HCT116 (cell line): ENCODE data around the gene NEK6. TPM values are rescaled to one million over a fixed set of nuclear protein-coding genes. Genes with fewer than 3 reads are reported as not detected.

Experiments used
- ATAC-seq: fragments of 200-7000 bp; cut with Tn5 transposase; 2 replicates; pipeline ENCODE4 v1.9.1; 2020; ENCODE audit warnings: mild to moderate bottlenecking, moderate library complexity
- BruUV-seq: library from RNA; stranded (reverse); fragments of 400-500 nt; replicated peaks from 2 replicates; lab custom pipeline; 2021; lab: Mats Ljungman, UMichigan
- CTCF ChIA-PET: fragments of 300-600 bp; sonication (Branson Sonifier 250); formaldehyde crosslinking; loops from one replicate; lab custom pipeline; 2021; ENCODE audit warnings: antibody characterized with exemption; lab: Charles Lee
- POLR2A ChIA-PET: fragments of 300-600, 350-600 bp; sonication (Branson Sonifier 250); formaldehyde crosslinking; loops from one replicate; lab custom pipeline; 2021; ENCODE audit warnings: antibody characterized with exemption; lab: Charles Lee
- RAD21 ChIA-PET, 2 experiments: fragments of 300-600 bp; sonication (Branson Sonifier 250); formaldehyde crosslinking; loops; one replicate each; lab custom pipeline; 2023; ENCODE audit warnings: low total read pairs in 2 of 2; ENCODE audit not compliant: uncharacterized antibody in 2 of 2, unreplicated experiment in 2 of 2, low non-redundant PET in 1 of 2; lab: Charles Lee
- DNase-seq: peaks from one replicate; pipeline ENCODE4 v3.0.0-alpha.2; 2010; ENCODE audit warnings: low read depth, low spot score
- H2AFZ ChIP-seq: fragments of 200-600 bp; shearing (Covaris generic), sonication (generic); 2 replicates; pipeline ENCODE4 v1.6.1; 2017; ENCODE audit warnings: low read depth, mixed run types, mixed read lengths, antibody characterized with exemption, low read length; ENCODE audit not compliant: poor library complexity, severe bottlenecking
- H3K27ac ChIP-seq: 2 replicates; pipeline ENCODE4 v1.5.1; 2012; ENCODE audit warnings: low read depth, low read length
- H3K27me3 ChIP-seq: fragments of 200-600 bp; sonication (generic); 2 replicates; pipeline ENCODE4 v1.6.1; 2016; ENCODE audit warnings: mixed run types, low read length, mixed read lengths; ENCODE audit not compliant: insufficient read depth
- H3K36me3 ChIP-seq, 2 experiments: fragments of 200-500 bp in 1 of 2; fragments of 200-600 bp in 1 of 2; sonication (Bioruptor generic) in 1 of 2; sonication (generic) in 1 of 2; 2 replicates each; pipeline versions ENCODE4 v1.5.1 to v1.6.1; 2014 to 2016; ENCODE audit warnings: low read length in 2 of 2, inconsistent platforms in 1 of 2, mixed read lengths in 1 of 2, mixed run types in 1 of 2; ENCODE audit not compliant: insufficient read depth in 2 of 2, control insufficient read depth in 1 of 2
- H3K4me1 ChIP-seq, 2 experiments: fragments of 200-600 bp in 1 of 2; sonication (generic) in 1 of 2; 2 replicates each; pipeline versions ENCODE4 v1.5.1 to v1.6.1; 2012 to 2017; ENCODE audit warnings: low read length in 2 of 2, inconsistent platforms in 1 of 2, mild to moderate bottlenecking in 1 of 2, mixed read lengths in 1 of 2, mixed run types in 1 of 2, moderate library complexity in 1 of 2; ENCODE audit not compliant: insufficient read depth in 2 of 2, control insufficient read depth in 1 of 2
- H3K4me2 ChIP-seq: fragments of 200-600 bp; sonication (generic); 2 replicates; pipeline ENCODE4 v1.6.1; 2017; ENCODE audit warnings: mixed run types, low read length, mixed read lengths
- H3K4me3 ChIP-seq, 2 experiments: fragments of 200-600 bp in 1 of 2; sonication (generic) in 1 of 2; replicated peaks in 1 of 2; 2 replicates each; pipeline ENCODE4 v1.5.1; 2011 to 2016; ENCODE audit warnings: low read length in 2 of 2, control low read depth in 1 of 2, low read depth in 1 of 2, mild to moderate bottlenecking in 1 of 2, mixed read lengths in 1 of 2, mixed run types in 1 of 2
- H3K79me2 ChIP-seq: fragments of 200-600 bp; sonication (generic); 2 replicates; pipeline ENCODE4 v1.6.1; 2017; ENCODE audit warnings: mild to moderate bottlenecking, mixed run types, low read length, moderate library complexity, mixed read lengths; ENCODE audit not compliant: insufficient read depth
- H3K9ac ChIP-seq: fragments of 200-600 bp; sonication (generic); 2 replicates; pipeline ENCODE4 v1.6.1; 2016; ENCODE audit warnings: low read length, mixed read lengths
- H3K9me2 ChIP-seq: fragments of 200-600 bp; sonication (generic), shearing (Covaris generic); 2 replicates; pipeline ENCODE4 v1.6.1; 2017; ENCODE audit warnings: mixed run types, mild to moderate bottlenecking, moderate library complexity; ENCODE audit not compliant: insufficient read depth
- H3K9me3 ChIP-seq, 2 experiments: fragments of 200-500 bp in 1 of 2; fragments of 200-600 bp in 1 of 2; sonication (Bioruptor generic) in 1 of 2; sonication (generic) in 1 of 2; 2 replicates each; pipeline ENCODE4 v1.6.1; 2014 to 2017; ENCODE audit warnings: low read length in 2 of 2, mixed read lengths in 2 of 2, inconsistent platforms in 1 of 2, low read depth in 1 of 2, mild to moderate bottlenecking in 1 of 2, mixed run types in 1 of 2, moderate library complexity in 1 of 2; ENCODE audit not compliant: control insufficient read depth in 1 of 2, insufficient read depth in 1 of 2
- H4K20me1 ChIP-seq: fragments of 200-600 bp; sonication (generic), shearing (Covaris generic); 2 replicates; pipeline ENCODE4 v1.6.1; 2017; ENCODE audit warnings: mixed run types, mild to moderate bottlenecking, moderate library complexity; ENCODE audit not compliant: insufficient read depth
- CEBPB ChIP-seq: IDR thresholded peaks from 2 replicates; pipeline ENCODE4 v1.6.1; 2012; ENCODE audit warnings: low read depth
- FOSL1 ChIP-seq: IDR thresholded peaks from 2 replicates; pipeline ENCODE4 v1.6.1; 2012; ENCODE audit warnings: low read depth
- SIN3A ChIP-seq: IDR thresholded peaks from 2 replicates; pipeline ENCODE4 v1.6.1; 2012; ENCODE audit warnings: low read depth
- YY1 ChIP-seq: IDR thresholded peaks from 2 replicates; pipeline ENCODE4 v1.6.1; 2011; ENCODE audit warnings: low read length, low read depth, moderate library complexity, mild to moderate bottlenecking; ENCODE audit not compliant: insufficient replicate concordance; ENCODE audit errors: extremely low read depth
- ZFX ChIP-seq: fragments of 450-650 bp; IDR thresholded peaks from 2 replicates; pipeline ENCODE4 v1.6.1; 2017
- ZNF274 ChIP-seq: fragments of 200-500 bp; sonication (Bioruptor generic); IDR thresholded peaks from 2 replicates; pipeline ENCODE4 v1.6.1; 2014; ENCODE audit warnings: mild to moderate bottlenecking, low read depth, low read length, inconsistent platforms
- intact Hi-C: fragments of 100-400 bp; cut with micrococcal nuclease; formaldehyde crosslinking; loops from 2 replicates; pipeline ENCODE4 v1.10.0; 2022
- total RNA-seq: library from RNA; stranded (reverse); gene quantifications from one replicate; pipeline ENCODE4 v1.2.1, GENCODE V29; 2021; ENCODE audit not compliant: unreplicated experiment
- TF ChIP-seq, protein P1 (sequence below): IDR thresholded peaks from 2 replicates; pipeline ENCODE4 v1.6.1; 2011; ENCODE audit warnings: mild to moderate bottlenecking, low read length, moderate library complexity; ENCODE audit not compliant: insufficient replicate concordance; ENCODE audit errors: extremely low read depth
- TF ChIP-seq, protein P2 (sequence below), 3 experiments: fragments of 200-600 bp in 1 of 3; sonication (generic) in 1 of 3; IDR thresholded peaks in 2 of 3; conservative IDR thresholded peaks in 1 of 3; 2 replicates each; pipeline ENCODE4 v1.5.1; 2012 to 2017; ENCODE audit warnings: low read depth in 2 of 3, low read length in 2 of 3, antibody characterized with exemption in 1 of 3, borderline replicate concordance in 1 of 3, control low read depth in 1 of 3, mild to moderate bottlenecking in 1 of 3, mixed read lengths in 1 of 3, mixed run types in 1 of 3, moderate library complexity in 1 of 3; ENCODE audit not compliant: insufficient read depth in 1 of 3
- TF ChIP-seq, protein P3 (sequence below): IDR thresholded peaks from 2 replicates; pipeline ENCODE4 v1.6.1; 2012
- TF ChIP-seq, protein P4 (sequence below): IDR thresholded peaks from 2 replicates; pipeline ENCODE4 v1.6.1; 2012
- TF ChIP-seq, protein P5 (sequence below): IDR thresholded peaks from 2 replicates; pipeline ENCODE4 v1.6.1; 2012; ENCODE audit warnings: low read depth

The NEK6 gene
- total RNA-seq, 1 experiment from 2014 or later: 40.8 TPM

DNA sequence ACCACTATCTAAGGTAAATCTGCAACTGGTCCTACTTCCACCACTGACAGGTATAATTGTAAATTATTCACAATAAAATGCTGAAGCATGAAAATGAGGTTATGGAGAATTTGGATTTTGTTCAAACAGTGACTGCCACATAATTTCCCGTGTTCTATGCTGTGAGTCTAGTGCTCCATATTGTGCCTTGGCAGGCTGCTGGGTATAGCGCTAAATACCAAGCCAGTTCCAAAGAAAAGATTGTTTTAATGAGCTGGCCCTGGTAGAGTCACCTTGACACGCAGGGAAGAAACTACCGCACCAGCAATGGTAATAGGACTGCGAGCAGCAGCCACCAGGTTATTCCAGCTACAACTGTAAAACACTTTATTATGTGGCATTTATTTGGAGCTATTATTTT is 127.1 kb downstream of the NEK6 start:
- DNase-seq (no peak), ATAC-seq (no peak)
- no peak for TF ChIP-seq ZNF274
- TF ChIP-seq ZFX: no peak
- TF ChIP-seq YY1: no peak
- no peak for TF ChIP-seq CEBPB
- TF ChIP-seq, protein P1, sequence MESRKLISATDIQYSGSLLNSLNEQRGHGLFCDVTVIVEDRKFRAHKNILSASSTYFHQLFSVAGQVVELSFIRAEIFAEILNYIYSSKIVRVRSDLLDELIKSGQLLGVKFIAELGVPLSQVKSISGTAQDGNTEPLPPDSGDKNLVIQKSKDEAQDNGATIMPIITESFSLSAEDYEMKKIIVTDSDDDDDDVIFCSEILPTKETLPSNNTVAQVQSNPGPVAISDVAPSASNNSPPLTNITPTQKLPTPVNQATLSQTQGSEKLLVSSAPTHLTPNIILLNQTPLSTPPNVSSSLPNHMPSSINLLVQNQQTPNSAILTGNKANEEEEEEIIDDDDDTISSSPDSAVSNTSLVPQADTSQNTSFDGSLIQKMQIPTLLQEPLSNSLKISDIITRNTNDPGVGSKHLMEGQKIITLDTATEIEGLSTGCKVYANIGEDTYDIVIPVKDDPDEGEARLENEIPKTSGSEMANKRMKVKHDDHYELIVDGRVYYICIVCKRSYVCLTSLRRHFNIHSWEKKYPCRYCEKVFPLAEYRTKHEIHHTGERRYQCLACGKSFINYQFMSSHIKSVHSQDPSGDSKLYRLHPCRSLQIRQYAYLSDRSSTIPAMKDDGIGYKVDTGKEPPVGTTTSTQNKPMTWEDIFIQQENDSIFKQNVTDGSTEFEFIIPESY: no peak
- TF ChIP-seq, protein P2, sequence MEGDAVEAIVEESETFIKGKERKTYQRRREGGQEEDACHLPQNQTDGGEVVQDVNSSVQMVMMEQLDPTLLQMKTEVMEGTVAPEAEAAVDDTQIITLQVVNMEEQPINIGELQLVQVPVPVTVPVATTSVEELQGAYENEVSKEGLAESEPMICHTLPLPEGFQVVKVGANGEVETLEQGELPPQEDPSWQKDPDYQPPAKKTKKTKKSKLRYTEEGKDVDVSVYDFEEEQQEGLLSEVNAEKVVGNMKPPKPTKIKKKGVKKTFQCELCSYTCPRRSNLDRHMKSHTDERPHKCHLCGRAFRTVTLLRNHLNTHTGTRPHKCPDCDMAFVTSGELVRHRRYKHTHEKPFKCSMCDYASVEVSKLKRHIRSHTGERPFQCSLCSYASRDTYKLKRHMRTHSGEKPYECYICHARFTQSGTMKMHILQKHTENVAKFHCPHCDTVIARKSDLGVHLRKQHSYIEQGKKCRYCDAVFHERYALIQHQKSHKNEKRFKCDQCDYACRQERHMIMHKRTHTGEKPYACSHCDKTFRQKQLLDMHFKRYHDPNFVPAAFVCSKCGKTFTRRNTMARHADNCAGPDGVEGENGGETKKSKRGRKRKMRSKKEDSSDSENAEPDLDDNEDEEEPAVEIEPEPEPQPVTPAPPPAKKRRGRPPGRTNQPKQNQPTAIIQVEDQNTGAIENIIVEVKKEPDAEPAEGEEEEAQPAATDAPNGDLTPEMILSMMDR (IDR thresholded peaks at IDR 0.05 in 2 of 3, conservative IDR thresholded peaks at IDR 0.05 in 1 of 3; ENCODE audit: borderline replicate concordance in 1 of 3, insufficient read depth in 1 of 3, low read depth in 2 of 3, low read length in 2 of 3): no peak
- TF ChIP-seq FOSL1: no peak
- TF ChIP-seq, protein P3, sequence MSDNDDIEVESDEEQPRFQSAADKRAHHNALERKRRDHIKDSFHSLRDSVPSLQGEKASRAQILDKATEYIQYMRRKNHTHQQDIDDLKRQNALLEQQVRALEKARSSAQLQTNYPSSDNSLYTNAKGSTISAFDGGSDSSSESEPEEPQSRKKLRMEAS: no peak
- TF ChIP-seq SIN3A: no peak
- TF ChIP-seq, protein P4, sequence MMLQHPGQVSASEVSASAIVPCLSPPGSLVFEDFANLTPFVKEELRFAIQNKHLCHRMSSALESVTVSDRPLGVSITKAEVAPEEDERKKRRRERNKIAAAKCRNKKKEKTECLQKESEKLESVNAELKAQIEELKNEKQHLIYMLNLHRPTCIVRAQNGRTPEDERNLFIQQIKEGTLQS: no peak
- TF ChIP-seq, protein P5, sequence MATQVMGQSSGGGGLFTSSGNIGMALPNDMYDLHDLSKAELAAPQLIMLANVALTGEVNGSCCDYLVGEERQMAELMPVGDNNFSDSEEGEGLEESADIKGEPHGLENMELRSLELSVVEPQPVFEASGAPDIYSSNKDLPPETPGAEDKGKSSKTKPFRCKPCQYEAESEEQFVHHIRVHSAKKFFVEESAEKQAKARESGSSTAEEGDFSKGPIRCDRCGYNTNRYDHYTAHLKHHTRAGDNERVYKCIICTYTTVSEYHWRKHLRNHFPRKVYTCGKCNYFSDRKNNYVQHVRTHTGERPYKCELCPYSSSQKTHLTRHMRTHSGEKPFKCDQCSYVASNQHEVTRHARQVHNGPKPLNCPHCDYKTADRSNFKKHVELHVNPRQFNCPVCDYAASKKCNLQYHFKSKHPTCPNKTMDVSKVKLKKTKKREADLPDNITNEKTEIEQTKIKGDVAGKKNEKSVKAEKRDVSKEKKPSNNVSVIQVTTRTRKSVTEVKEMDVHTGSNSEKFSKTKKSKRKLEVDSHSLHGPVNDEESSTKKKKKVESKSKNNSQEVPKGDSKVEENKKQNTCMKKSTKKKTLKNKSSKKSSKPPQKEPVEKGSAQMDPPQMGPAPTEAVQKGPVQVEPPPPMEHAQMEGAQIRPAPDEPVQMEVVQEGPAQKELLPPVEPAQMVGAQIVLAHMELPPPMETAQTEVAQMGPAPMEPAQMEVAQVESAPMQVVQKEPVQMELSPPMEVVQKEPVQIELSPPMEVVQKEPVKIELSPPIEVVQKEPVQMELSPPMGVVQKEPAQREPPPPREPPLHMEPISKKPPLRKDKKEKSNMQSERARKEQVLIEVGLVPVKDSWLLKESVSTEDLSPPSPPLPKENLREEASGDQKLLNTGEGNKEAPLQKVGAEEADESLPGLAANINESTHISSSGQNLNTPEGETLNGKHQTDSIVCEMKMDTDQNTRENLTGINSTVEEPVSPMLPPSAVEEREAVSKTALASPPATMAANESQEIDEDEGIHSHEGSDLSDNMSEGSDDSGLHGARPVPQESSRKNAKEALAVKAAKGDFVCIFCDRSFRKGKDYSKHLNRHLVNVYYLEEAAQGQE: no peak
- H3K27me3 ChIP-seq: no peaks in the 10 kb centered on the region
- H3K36me3 ChIP-seq: peaks cover 6 to 29% of the 10 kb centered on the region in 2 experiments; a peak in 2 of 4 replicates
- no peak overlapping the region for H3K27ac ChIP-seq
- intact Hi-C loops: no loop called here
- H3K9me2 ChIP-seq: no peaks in the 10 kb centered on the region
- H3K4me3 ChIP-seq: no peak overlapping the region
- H3K9ac ChIP-seq: no peak overlapping the region
- no peaks in the 10 kb centered on the region for H3K9me3 ChIP-seq
- H3K4me1 ChIP-seq: peaks cover 0 to 6% of the 10 kb centered on the region in 2 experiments; a peak in 1 of 4 replicates
- BruUV-seq: no TSS peak
- POLR2A ChIA-PET: no interaction called here
- RAD21 ChIA-PET: no interaction called here
- CTCF ChIA-PET: interaction anchor here (1.1 to 1.3 kb wide), 2 partner anchors 10 to 26 kb away, joined by 3 to 4 read pairs; no protein-coding TSS in a partner anchor
- peaks cover 96% of the 10 kb centered on the region for H3K79me2 ChIP-seq
- no peak overlapping the region for H3K4me2 ChIP-seq
- peaks cover 13% of the 10 kb centered on the region; the same call in 1 of the 2 replicates for H4K20me1 ChIP-seq
- H2AFZ ChIP-seq: no peak overlapping the region
